Measurements from ENCODE around the gene TRPC1.

TRPC1 gene

GRCh38 chr3:142839831-142840230 is 116.0 kb downstream of the TRPC1 start:
- no peak for DNase-seq (ENCODE audit: low read depth in 2 of 2)

- DNase-seq (ENCODE audit: low read depth in 2 of 2), result no peak
Observed at GRCh38 chr3:142844339-142844977, 120.6 kb downstream of the TRPC1 start.

GRCh38 chr3:142846779-142847577 is 123.1 kb downstream of the TRPC1 start:
- DNase-seq (ENCODE audit: low read depth in 2 of 2), result no peak

- DNase-seq (ENCODE audit: low read depth in 2 of 2), result no peak
Observed at GRCh38 chr3:142849148-142849547, 125.3 kb downstream of the TRPC1 start.

GRCh38 chr3:142850395-142851023 is 126.7 kb downstream of the TRPC1 start:
- DNase-seq (ENCODE audit: low read depth in 2 of 2), result no peak

GRCh38 chr3:142852009-142852408 is 128.2 kb downstream of the TRPC1 start:
- DNase-seq (ENCODE audit: low read depth in 2 of 2), result no peak

GRCh38 chr3:142853270-142854168 is 129.7 kb downstream of the TRPC1 start:
- DNase-seq (ENCODE audit: low read depth in 2 of 2), result no peak

- DNase-seq (ENCODE audit: low read depth in 2 of 2), result no peak
Observed at GRCh38 chr3:142857056-142857455, 133.2 kb downstream of the TRPC1 start.
